Loucy (cell line): Measurements from ENCODE around the gene PFKFB2.

Experiments used
- H2AFZ ChIP-seq: fragments of 200-600 bp; sonication (generic); 2 replicates; pipeline ENCODE4 v1.6.0; 2016; ENCODE audit warnings: antibody characterized with exemption, mild to moderate bottlenecking, low read length, moderate library complexity
- H3F3A ChIP-seq: fragments of 200-600 bp; 2 replicates; pipeline ENCODE4 v1.6.0; 2016; ENCODE audit warnings: antibody characterized with exemption, low read depth, mild to moderate bottlenecking
- H3K27me3 ChIP-seq: fragments of 200-600 bp; sonication (generic); 2 replicates; pipeline ENCODE4 v1.6.1; 2014; ENCODE audit warnings: low read length, mild to moderate bottlenecking; ENCODE audit not compliant: insufficient read depth, poor library complexity, severe bottlenecking
- H3K36me3 ChIP-seq: fragments of 200-600 bp; sonication (generic); 2 replicates; pipeline ENCODE4 v1.6.1; 2016; ENCODE audit warnings: low read length; ENCODE audit not compliant: insufficient read depth
- H3K4me1 ChIP-seq: fragments of 200-600 bp; sonication (generic); 2 replicates; pipeline ENCODE4 v1.5.1; 2014; ENCODE audit warnings: low read length, mild to moderate bottlenecking; ENCODE audit not compliant: insufficient read depth, poor library complexity, severe bottlenecking
- H3K4me2 ChIP-seq: fragments of 200-600 bp; sonication (generic); 2 replicates; pipeline ENCODE4 v1.6.0; 2014; ENCODE audit warnings: antibody characterized with exemption, low read length, low read depth, mild to moderate bottlenecking; ENCODE audit not compliant: poor library complexity, severe bottlenecking
- H3K4me3 ChIP-seq: fragments of 200-600 bp; sonication (generic); 2 replicates; pipeline ENCODE4 v1.5.1; 2014; ENCODE audit warnings: low read length, mild to moderate bottlenecking, mixed read lengths; ENCODE audit not compliant: poor library complexity, severe bottlenecking
- H3K79me2 ChIP-seq: fragments of 200-600 bp; sonication (generic); 2 replicates; pipeline ENCODE4 v1.6.1; 2014; ENCODE audit warnings: low read length; ENCODE audit not compliant: insufficient read depth
- H3K9ac ChIP-seq: fragments of 200-600 bp; sonication (generic); 2 replicates; pipeline ENCODE4 v1.6.0; 2014; ENCODE audit warnings: mild to moderate bottlenecking, low read depth, low read length, moderate library complexity; ENCODE audit not compliant: poor library complexity, severe bottlenecking
- H3K9me2 ChIP-seq: fragments of 200-600 bp; sonication (generic); replicated peaks from 2 replicates; pipeline ENCODE4 v1.6.1; 2016; ENCODE audit warnings: low read depth, low read length, mixed read lengths
- H3K9me3 ChIP-seq: fragments of 200-600 bp; sonication (generic); 2 replicates; pipeline ENCODE4 v1.6.1; 2014; ENCODE audit warnings: mild to moderate bottlenecking, antibody characterized with exemption, low read length, low read depth; ENCODE audit not compliant: insufficient read depth
- H4K20me1 ChIP-seq: fragments of 200-600 bp; sonication (generic); 2 replicates; pipeline ENCODE4 v1.6.0; 2014; ENCODE audit warnings: antibody characterized with exemption, low read length, mild to moderate bottlenecking; ENCODE audit not compliant: insufficient read depth, poor library complexity, severe bottlenecking
- CTCF ChIP-seq: fragments of 200-600 bp; sonication (generic); conservative IDR thresholded peaks from 2 replicates; pipeline ENCODE4 v1.5.1; 2014; ENCODE audit warnings: mild to moderate bottlenecking, antibody characterized with exemption, low read length
- EZH2phosphoT487 ChIP-seq: fragments of 200-600 bp; IDR thresholded peaks from 2 replicates; pipeline ENCODE4 v1.6.1; 2018; ENCODE audit warnings: antibody characterized with exemption, mild to moderate bottlenecking, moderate library complexity, borderline replicate concordance

PFKFB2 gene

GRCh38 chr1:207018707-207019106 lies 34.4 kb upstream of the PFKFB2 start:
- Histone ChIP-seq H3K9ac (no peak overlapping the region), H3K4me1 (no peaks in the 10 kb centered on the region), H3K9me2 (no peaks in the 10 kb centered on the region), H4K20me1 (no peaks in the 10 kb centered on the region), H3K9me3 (no peaks in the 10 kb centered on the region), H3K79me2 (no peaks in the 10 kb centered on the region), H3K27me3 (peaks cover 10% of the 10 kb centered on the region), H3F3A (no peaks in the 10 kb centered on the region), H2AFZ (no peak overlapping the region), H3K36me3 (no peaks in the 10 kb centered on the region), H3K4me3 (no peak overlapping the region), H3K4me2 (no peak overlapping the region)
- TF ChIP-seq EZH2phosphoT487 (no peak), CTCF (no peak)

- Histone ChIP-seq H2AFZ (no peak overlapping the region), H4K20me1 (no peaks in the 10 kb centered on the region), H3K27me3 (peaks cover 10% of the 10 kb centered on the region), H3K9me2 (no peaks in the 10 kb centered on the region), H3K4me3 (no peak overlapping the region), H3K9ac (no peak overlapping the region), H3K4me1 (no peaks in the 10 kb centered on the region), H3F3A (no peaks in the 10 kb centered on the region), H3K4me2 (no peak overlapping the region), H3K79me2 (no peaks in the 10 kb centered on the region), H3K9me3 (no peaks in the 10 kb centered on the region), H3K36me3 (no peaks in the 10 kb centered on the region)
- TF ChIP-seq EZH2phosphoT487 = no peak
- TF ChIP-seq CTCF = no peak
Measured at GRCh38 chr1:207019161-207019560, 33.9 kb upstream of the PFKFB2 start.

- H3K4me2 ChIP-seq = no peak overlapping the region
- peaks cover 5% of the 10 kb centered on the region for H3K27me3 ChIP-seq
- H3K9ac ChIP-seq = no peak overlapping the region
- no peak overlapping the region for H2AFZ ChIP-seq
- no peaks in the 10 kb centered on the region for H3K9me3 ChIP-seq
- no peaks in the 10 kb centered on the region for H3K4me1 ChIP-seq
- H4K20me1 ChIP-seq = no peaks in the 10 kb centered on the region
- H3F3A ChIP-seq = no peaks in the 10 kb centered on the region
- H3K79me2 ChIP-seq = no peaks in the 10 kb centered on the region
- H3K4me3 ChIP-seq = no peak overlapping the region
- TF ChIP-seq EZH2phosphoT487 (no peak), CTCF (no peak)
- H3K36me3 ChIP-seq = no peaks in the 10 kb centered on the region
- H3K9me2 ChIP-seq = no peaks in the 10 kb centered on the region
Measured at GRCh38 chr1:207019661-207020060, 33.4 kb upstream of the PFKFB2 start.
